ENCODE data around the gene TBPL1. TPM values are rescaled to one million over a fixed set of nuclear protein-coding genes. Genes with fewer than 3 reads are reported as not detected.
"Not testable (repeated sequence)": the region's sequence is repeated elsewhere in the genome, so short reads cannot be mapped to it uniquely, and the experiment has no call there.

The TBPL1 gene
- 58.8 TPM for polyA plus RNA-seq (2013, experiment 1 of 2; ENCODE audit: insufficient read length)
- 59.9 TPM for polyA plus RNA-seq (2013, experiment 2 of 2; ENCODE audit: insufficient read length)

DNA sequence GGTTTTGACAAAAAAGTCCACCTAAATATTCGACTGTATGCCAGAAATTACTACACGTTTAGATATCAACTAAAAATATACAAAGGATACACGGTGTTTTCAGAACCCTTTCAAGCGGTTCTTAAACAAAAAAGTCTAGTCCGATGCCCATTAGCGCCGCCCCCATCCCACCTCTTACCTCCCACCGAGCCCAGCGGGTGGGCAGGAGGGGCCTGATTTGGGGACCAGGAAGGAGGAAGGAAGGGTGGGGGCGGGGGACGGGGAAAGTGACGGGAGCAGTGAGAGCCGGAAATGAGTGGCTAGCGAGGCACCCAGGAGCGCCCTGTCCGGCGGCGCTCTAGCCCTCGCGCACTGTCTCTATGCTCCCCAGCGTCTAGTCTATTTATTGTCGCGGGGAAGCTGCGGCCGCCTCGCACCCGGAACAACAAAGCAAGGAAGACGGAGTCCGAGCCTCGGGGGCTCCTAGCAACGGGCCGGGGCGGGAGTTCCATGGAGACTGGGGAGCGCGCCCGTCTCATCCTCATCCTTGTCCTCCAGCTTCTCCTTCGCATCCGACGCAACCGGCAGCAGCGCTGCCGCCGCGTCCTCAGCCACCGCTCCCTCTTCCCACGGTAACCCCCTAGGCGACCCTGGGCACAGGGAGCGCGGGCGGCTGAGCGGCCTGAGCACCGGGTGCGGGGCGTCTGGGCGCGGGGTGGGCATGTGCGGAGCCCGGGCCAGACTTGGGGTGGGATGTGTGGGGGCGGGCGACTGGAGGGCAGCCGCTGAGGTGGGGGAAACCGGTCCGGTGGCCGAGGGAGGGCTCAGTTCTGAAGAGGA is at the start of gene TBPL1:
Gene TBPL1 (plus strand): TSS at position 410 of the 819 bp plus-strand sequence. CDS start 26,902 bp downstream, outside the sequence.
- peak; percentile 98 for DNase-seq

DNA sequence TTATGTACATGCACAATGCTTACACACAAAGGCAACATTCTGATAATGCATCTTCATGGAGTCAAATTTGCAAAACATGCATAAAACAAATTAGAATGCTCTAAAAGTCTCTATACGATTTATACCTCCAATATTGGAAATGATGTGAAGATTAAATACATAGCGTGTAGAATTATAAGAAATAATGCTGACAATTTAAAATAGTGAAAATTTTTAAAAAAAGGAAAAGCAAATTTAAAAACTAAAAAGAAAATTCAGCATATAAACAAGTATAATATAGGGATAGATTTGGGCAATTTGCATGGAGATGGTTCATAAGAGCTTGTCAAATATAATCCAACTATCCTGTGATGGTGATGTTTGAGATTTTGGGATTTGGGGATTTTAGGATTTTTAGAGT is 49.2 kb upstream of the TBPL1 start:
- DNase-seq = no peak

DNA sequence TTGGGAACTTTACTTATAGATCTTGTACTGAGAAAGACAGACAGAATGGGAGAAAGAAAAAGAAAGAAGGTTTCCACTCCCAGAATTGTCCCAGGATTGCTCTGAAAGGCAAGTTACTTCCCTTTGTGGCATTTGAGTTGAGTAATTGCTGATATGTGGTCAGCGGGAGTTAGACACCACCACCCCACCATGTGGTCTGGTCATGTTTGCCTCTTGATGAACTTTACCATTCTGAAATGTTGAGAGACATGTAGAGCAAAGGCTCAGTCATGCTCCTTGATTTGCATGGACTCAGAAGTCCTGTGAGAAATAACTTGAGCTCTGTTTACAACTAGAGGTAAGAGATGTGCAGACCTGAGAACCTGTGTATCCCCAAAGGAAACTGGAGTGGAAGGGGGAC is 47.0 kb upstream of the TBPL1 start:
- DNase-seq = no peak

DNA sequence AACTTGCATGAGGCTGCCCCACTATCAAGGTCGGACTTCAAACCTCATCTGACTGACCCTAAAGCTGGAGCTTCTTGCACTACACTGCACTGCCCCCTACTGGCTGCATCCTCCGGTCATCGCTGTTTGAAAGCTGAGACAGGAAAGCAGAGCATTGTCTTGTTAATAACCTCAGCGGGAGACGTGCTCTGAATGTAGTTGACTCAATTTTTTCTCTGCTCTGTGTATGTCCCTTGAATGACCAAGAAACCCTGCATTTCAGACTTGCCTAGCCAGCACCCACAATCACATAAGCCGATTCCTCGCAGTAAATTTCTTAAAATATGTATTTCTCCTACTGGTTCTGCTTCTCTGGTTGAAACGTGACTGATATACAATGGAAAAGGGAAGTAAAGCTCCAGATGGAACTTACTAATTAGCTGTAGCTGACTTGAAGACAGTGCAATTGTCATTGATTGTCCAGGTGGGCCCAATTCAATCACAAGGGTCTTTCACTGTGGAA is 36.3 kb upstream of the TBPL1 start:
- peak; percentile 83 for DNase-seq

GRCh38 chr6:133917781-133918180 is 35.2 kb upstream of the TBPL1 start:
- DNase-seq = no peak

DNA sequence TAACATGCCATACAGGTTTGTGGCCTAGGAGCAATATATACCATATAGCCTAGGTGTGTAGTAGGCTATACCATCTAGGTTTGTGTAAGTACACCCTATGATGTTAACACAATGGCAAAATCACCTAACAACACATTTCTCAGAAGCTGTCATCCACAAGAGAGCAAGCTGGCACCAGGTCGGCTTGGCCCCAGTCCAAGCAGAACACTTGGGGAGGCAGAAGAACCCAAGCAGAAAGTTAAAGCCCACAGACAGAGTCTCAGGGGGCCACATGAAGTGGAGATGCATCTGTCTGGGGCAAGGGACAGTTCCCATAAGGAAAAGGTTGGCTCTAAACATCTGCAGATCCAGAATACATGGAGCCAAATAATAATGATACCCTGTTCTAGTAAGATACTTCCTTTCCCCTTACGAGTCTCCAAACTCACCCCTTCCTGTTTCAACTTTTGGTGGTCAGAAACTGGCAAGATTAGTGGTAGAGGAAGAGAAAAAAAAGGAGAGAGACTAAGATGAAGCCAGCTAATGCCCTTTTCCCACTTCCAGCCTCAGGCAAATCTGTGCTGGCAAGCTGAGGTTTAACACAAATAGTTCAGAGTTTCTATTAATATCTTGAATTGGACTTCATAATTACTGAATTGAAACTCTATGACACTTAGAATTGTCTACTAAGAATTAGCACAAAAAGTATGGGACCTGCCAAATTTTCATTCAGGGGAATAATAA is 34.7 kb upstream of the TBPL1 start:
- no peak for DNase-seq

- DNase-seq = no peak
Measured at GRCh38 chr6:133919362-133919761, 33.7 kb upstream of the TBPL1 start.

GRCh38 chr6:133921249-133921859 is 31.7 kb upstream of the TBPL1 start:
- peak; percentile 79 for DNase-seq

DNA sequence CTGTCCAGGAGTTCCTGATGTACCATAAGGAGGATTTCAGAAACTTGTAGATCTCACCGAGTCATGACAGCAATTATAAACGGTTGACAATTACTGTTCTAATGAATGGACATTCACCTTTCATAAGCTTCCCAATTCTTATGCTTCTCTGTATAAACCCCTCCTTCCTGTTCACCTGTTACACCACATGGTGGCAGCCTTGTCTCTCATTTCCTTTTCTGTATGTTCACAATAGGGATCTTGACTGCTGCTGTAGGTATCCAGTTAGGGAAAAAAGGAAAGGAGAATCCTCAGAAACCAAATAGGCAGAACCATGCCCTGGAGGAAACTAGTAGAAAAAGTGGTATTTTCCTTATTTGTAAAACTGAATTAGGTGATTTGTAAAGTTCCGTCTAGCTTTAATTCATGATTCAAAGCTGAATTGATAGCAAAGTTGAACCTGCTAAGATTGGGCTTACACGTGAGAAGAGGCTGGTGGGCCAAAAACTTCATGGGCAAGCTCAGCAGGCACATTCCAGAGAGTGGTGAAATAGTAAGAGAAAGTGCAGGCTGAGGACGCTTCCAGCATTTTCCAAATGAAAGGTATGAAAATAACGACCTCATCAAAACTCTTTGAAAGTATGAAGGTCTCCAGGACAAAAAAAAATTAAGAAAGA is 29.0 kb upstream of the TBPL1 start:
- DNase-seq = peak; percentile 76

- not testable (repeated sequence) for DNase-seq
Measured at GRCh38 chr6:133931221-133931620, 21.8 kb upstream of the TBPL1 start.

- not testable (repeated sequence) for DNase-seq
Measured at GRCh38 chr6:133936352-133936751, 16.7 kb upstream of the TBPL1 start.

DNA sequence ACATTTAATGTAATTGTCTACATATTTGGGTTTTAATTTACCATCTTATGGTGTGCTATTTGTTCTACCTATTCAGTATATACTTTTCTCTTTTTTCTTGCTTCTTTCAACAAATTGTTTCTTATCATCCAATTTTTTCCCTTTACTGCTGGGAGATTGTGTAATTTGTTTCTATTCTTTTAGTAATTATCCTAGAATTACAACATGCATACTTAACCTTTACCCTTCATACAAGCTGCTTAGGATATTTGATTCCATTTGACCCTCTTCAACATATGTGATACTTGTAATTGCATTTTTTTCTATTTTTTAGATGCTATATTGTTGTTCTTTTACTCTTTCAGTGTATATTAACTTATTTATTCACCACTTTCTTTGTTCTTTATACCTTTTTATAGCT is 15.1 kb upstream of the TBPL1 start:
- DNase-seq = no peak

DNA sequence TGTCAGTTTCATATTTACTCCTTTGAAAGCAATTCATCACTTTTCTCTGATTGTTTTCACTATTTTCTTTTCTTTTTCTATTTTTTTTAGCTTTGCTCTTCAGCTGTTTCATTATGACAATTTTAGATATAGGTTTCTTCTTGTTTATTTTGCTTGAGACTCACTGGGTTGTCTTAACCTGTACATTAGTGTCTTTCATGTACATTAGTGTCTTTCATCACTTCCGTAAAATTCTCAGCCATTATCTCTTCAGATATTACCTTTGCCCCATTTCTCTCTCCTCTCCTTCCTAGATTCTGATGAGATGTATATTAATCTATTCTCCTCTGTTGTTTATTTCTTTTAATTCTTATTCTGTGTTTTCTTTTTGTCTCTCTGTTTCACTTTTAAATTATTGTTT is 14.5 kb upstream of the TBPL1 start:
- DNase-seq = no peak

DNA sequence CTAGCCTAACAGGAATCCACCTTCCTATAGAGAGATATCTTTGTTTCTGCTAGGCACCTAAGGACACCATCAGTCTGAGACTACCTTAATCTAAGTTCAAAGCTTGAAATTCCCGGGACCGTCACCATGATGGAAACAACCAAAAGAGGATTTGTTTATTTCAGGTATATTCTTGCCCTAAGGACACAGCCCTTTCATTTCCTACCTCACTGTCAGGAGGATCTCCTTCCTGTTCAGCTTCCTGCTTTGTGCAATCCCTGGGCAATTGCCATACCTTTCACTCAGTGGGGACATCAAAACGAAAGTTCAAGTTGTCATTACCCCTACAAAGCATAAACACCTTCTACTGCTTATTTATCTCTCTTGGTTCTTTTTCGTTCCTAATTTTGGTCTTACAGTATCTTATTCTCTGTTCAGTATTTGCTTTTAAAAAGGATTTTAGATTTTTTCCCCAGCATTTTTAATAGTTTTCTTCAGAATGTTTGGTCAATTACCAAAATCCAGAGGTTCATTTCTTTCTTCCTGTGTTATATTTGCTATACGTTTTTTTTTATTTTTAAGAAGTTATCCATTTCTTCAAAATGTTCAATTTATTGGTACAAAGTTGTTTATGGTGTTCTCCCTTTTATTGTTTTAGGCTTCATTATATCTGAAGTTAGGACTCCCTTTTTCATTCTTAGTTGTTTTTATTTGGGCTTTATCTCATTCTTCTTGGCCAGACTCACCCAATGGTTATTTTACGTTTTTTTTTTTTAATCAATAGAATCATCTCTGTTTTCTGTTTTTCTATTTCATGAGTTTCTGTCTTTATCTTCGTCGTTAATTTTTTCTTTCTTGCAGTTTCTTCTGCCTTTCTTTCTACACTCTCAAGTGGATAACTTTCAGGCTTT is 13.0 kb upstream of the TBPL1 start:
- no peak for DNase-seq

GRCh38 chr6:133945158-133945557 is 7.9 kb upstream of the TBPL1 start:
- no peak for DNase-seq

DNA sequence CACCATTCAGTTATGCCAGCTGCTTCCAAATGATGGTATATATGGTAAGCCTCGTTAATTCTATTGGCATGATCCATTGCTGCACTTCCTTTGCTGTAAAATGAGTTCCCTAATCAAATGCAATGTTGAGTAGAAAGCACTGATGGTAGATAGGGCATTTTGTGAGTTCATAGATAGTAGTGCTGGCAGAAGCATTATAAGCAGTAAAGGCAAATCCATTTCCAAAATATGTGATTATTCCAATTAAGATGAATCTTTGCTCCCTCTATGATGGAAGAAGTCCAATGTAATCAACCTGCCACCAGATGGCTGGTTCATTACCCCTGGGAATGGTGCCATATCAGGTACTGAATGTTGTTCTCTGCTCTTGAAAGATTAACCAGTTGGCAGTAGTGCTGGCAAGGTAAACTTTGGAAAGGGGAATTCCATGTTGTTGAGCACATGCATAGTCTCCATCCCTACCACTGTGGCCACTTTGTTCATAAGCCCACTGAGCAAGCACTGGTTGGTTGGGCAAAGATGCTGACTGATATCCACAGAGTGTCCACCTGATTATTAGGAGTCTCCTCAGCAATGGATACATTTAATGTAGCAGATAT is 5.6 kb upstream of the TBPL1 start:
- DNase-seq = no peak

DNA sequence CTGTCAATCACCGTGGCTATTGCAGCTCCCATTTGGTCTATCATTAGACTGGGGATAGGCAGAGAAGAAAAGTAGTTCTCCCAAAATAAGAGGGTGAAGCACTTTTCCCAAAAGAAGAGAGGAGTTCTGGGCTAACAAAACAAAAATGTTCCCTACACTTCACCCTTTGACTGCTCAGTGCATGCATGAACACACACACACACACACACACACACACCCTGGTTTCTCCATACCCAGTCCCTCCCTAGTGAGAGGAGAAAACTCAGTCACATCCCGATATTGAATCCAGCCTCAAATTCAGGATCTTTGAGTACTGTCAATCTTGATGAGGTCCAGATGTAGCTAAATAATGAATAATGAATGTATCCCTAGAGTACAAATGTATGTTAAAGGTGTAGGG is 4.6 kb upstream of the TBPL1 start:
- no peak for DNase-seq

GRCh38 chr6:133951227-133951626 is 1.8 kb upstream of the TBPL1 start:
- DNase-seq = no peak

- peak; percentile 80 for DNase-seq
Measured at GRCh38 chr6:133951881-133952814, 876 bp upstream of the TBPL1 start.
